Mammary epithelial cell (primary cell): ENCODE results near the gene CMC4.

Experiments used
- CTCF ChIP-seq, 2 donors: IDR thresholded peaks in 1 of 2; conservative IDR thresholded peaks in 1 of 2; 2 replicates each; pipeline ENCODE4 v1.5.1; 2011 to 2012; ENCODE audit warnings: inconsistent platforms in 2 of 2, low read length in 2 of 2, mild to moderate bottlenecking in 2 of 2, control low read depth in 1 of 2, low read depth in 1 of 2; ENCODE audit not compliant: insufficient read depth in 1 of 2; ENCODE audit errors: extremely low read depth in 1 of 2
- EZH2 ChIP-seq: IDR thresholded peaks from 2 replicates; pipeline ENCODE4 v1.6.1; 2012; ENCODE audit warnings: low read length, inconsistent platforms, borderline replicate concordance

- peak in 1 of 2 donors; percentile 4 for TF ChIP-seq CTCF (conservative IDR thresholded peaks at IDR 0.05 in 1 of 2, IDR thresholded peaks at IDR 0.05 in 1 of 2; ENCODE audit: extremely low read depth in 1 of 2, insufficient read depth in 1 of 2, low read depth in 1 of 2, low read length in 2 of 2)
- TF ChIP-seq EZH2, result no peak
Observed at GRCh38 chrX:155028129-155028528, 42.8 kb downstream of the CMC4 start.
